Medulla oblongata (tissue), 1 donor: ENCODE data around the gene SMC6.

ENCODE experiments used
- DNase-seq: peaks from one replicate; pipeline ENCODE4 v3.0.0-alpha.2; 2015; ENCODE audit errors: extremely low spot score

SMC6 gene

GRCh38 chr2:17615728-17616351, 137.8 kb downstream of the SMC6 start:
- DNase-seq = no peak

- DNase-seq = no peak
These were observed 138.5 kb downstream of the SMC6 start for GRCh38 chr2:17615147-17615546.

GRCh38 chr2:17614174-17614930, 139.3 kb downstream of the SMC6 start:
- no peak for DNase-seq
